Nephron (organoid): ENCODE measurements around the gene CSMD2.

Experiments used
- H3K27ac Mint-ChIP-seq, 3 experiments: 2 replicates each; pipeline ENCODE4 v1.8.0; 2020; ENCODE audit warnings: mixed read lengths in 3 of 3, mild to moderate bottlenecking in 2 of 3, moderate library complexity in 1 of 3
- H3K27me3 Mint-ChIP-seq: 2 replicates; pipeline ENCODE4 v1.8.0; 2021; ENCODE audit warnings: low read depth, mild to moderate bottlenecking, moderate library complexity, mixed read lengths
- H3K36me3 Mint-ChIP-seq: 2 replicates; pipeline ENCODE4 v1.8.0; 2020; ENCODE audit warnings: low read depth, mixed read lengths
- H3K4me1 Mint-ChIP-seq: 2 replicates; pipeline ENCODE4 v1.8.0; 2020; ENCODE audit warnings: mixed read lengths
- H3K4me3 Mint-ChIP-seq, 3 experiments: 2 replicates each; pipeline ENCODE4 v1.8.0; 2020; ENCODE audit warnings: mild to moderate bottlenecking in 3 of 3, mixed read lengths in 3 of 3, moderate library complexity in 2 of 3
- H3K9me3 Mint-ChIP-seq: 2 replicates; pipeline ENCODE4 v1.8.0; 2020; ENCODE audit warnings: mixed read lengths
- TF ChIP-seq, protein P1 (sequence below), 3 experiments: fragments of 200-600 bp; sonication (generic); IDR thresholded peaks; one replicate each; pipeline ENCODE4 v1.5.0; 2021; ENCODE audit warnings: antibody characterized with exemption in 3 of 3; ENCODE audit not compliant: unreplicated experiment in 3 of 3

Gene CSMD2

DNA sequence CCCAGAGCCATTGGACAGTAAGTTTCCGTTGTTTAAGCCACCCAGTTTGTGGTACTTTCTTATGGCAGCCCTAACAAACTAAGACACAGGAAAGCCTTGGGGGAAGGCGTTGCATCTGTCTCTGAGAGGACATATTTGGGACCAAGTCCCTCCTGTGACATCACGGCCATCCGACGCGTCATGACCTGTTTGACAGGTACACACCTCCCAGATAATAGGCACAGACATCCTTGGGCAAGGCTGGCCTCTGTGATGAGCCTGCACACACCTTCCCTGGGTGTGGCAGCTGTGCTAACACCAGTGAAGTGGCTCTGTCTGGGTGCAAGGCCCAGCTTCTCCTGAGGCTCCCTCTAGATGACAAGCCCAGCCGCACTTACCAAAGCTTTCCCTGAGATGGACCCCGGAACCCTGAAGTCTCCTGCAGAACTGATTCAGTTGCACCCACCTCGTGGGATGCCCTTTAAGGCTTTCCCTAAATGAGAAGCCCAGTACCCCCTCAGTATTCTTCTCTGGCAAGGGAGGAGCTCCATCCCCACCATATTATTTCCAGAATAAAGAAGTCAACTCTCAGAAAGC is 556.1 kb downstream of the CSMD2 start:
- no peaks in the 10 kb centered on the region for H3K4me1 Mint-ChIP-seq
- no peaks in the 10 kb centered on the region for H3K9me3 Mint-ChIP-seq
- H3K27me3 Mint-ChIP-seq, result peaks cover 13% of the 10 kb centered on the region
- TF ChIP-seq, protein P1, sequence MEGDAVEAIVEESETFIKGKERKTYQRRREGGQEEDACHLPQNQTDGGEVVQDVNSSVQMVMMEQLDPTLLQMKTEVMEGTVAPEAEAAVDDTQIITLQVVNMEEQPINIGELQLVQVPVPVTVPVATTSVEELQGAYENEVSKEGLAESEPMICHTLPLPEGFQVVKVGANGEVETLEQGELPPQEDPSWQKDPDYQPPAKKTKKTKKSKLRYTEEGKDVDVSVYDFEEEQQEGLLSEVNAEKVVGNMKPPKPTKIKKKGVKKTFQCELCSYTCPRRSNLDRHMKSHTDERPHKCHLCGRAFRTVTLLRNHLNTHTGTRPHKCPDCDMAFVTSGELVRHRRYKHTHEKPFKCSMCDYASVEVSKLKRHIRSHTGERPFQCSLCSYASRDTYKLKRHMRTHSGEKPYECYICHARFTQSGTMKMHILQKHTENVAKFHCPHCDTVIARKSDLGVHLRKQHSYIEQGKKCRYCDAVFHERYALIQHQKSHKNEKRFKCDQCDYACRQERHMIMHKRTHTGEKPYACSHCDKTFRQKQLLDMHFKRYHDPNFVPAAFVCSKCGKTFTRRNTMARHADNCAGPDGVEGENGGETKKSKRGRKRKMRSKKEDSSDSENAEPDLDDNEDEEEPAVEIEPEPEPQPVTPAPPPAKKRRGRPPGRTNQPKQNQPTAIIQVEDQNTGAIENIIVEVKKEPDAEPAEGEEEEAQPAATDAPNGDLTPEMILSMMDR (IDR thresholded peaks at IDR 0.05; ENCODE audit: unreplicated experiment in 3 of 3), result no peak
- H3K27ac Mint-ChIP-seq, result no peak overlapping the region
- H3K4me3 Mint-ChIP-seq, result no peak overlapping the region
- no peaks in the 10 kb centered on the region for H3K36me3 Mint-ChIP-seq

DNA sequence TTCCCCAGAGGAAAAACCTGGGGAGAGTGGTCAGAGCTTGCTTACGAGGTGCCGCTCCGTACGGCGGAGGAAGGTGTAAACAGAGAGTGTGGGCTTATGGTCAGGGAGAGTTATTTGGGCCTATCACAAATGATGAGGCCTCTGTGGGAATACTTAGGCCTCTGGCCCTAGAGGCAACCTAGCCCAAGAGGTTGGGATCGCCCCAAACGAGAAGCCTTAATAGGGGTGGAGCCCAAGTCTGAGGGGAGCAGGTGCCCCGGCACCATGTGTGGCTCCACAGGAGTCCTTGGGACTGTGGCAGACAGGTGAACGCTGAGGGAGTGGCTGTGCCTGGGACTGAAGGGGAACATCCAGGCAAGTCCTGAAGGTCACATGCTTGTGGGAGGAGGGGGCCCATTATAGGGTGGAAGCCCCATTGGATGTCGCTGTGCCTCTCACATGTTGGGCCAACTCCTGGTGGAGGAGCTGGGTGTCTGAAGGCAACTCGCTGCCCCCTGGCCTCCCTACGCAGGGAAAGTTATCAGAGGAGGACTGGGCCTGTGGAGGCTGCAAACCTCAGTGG is 557.5 kb downstream of the CSMD2 start:
- no peak overlapping the region for H3K4me3 Mint-ChIP-seq
- H3K36me3 Mint-ChIP-seq, result no peaks in the 10 kb centered on the region
- H3K9me3 Mint-ChIP-seq, result no peaks in the 10 kb centered on the region
- H3K27me3 Mint-ChIP-seq, result peaks cover 3% of the 10 kb centered on the region
- no peak overlapping the region for H3K27ac Mint-ChIP-seq
- no peaks in the 10 kb centered on the region for H3K4me1 Mint-ChIP-seq
- TF ChIP-seq, protein P1 (IDR thresholded peaks at IDR 0.05; ENCODE audit: unreplicated experiment in 3 of 3), result no peak

GRCh38 chr1:33606272-33606671 is 558.8 kb downstream of the CSMD2 start:
- no peaks in the 10 kb centered on the region for H3K9me3 Mint-ChIP-seq
- H3K4me3 Mint-ChIP-seq, result no peak overlapping the region
- TF ChIP-seq, protein P1 (IDR thresholded peaks at IDR 0.05; ENCODE audit: unreplicated experiment in 3 of 3), result no peak
- no peaks in the 10 kb centered on the region for H3K4me1 Mint-ChIP-seq
- H3K36me3 Mint-ChIP-seq, result no peaks in the 10 kb centered on the region
- H3K27ac Mint-ChIP-seq, result no peak overlapping the region
- H3K27me3 Mint-ChIP-seq, result peaks cover 3% of the 10 kb centered on the region

- H3K4me3 Mint-ChIP-seq, result no peak overlapping the region
- no peaks in the 10 kb centered on the region for H3K9me3 Mint-ChIP-seq
- no peaks in the 10 kb centered on the region for H3K27me3 Mint-ChIP-seq
- peaks cover 6% of the 10 kb centered on the region for H3K4me1 Mint-ChIP-seq
- H3K36me3 Mint-ChIP-seq, result no peaks in the 10 kb centered on the region
- no peak overlapping the region for H3K27ac Mint-ChIP-seq
- TF ChIP-seq, protein P1 (IDR thresholded peaks at IDR 0.05; ENCODE audit: unreplicated experiment in 3 of 3), result no peak
Measured at GRCh38 chr1:33602271-33602670, 562.8 kb downstream of the CSMD2 start.

DNA sequence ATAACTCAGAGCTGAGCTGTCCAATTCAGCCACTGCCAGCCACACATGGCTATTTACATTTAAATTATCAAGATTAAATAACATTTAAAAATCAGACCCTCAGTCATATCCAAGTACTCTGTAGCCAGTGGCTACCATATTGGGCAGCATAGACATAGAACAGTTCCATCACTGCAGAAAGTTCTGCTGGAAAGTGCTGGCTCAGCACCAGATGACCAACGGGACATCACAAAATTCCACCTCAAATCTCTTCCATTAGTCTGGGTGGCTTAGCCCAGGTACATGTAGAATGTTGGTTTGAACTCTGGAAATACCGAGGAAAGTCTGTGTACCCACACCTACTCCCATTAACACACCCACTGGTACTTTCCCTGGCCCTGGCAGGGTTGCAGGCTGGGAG is 563.3 kb downstream of the CSMD2 start:
- Mint-ChIP-seq H3K36me3 (no peaks in the 10 kb centered on the region), H3K4me3 (no peak overlapping the region), H3K27me3 (no peaks in the 10 kb centered on the region), H3K9me3 (no peaks in the 10 kb centered on the region), H3K4me1 (peaks cover 6% of the 10 kb centered on the region), H3K27ac (no peak overlapping the region)
- TF ChIP-seq, protein P1 (IDR thresholded peaks at IDR 0.05; ENCODE audit: unreplicated experiment in 3 of 3), result no peak

GRCh38 chr1:33599516-33600115 is 565.4 kb downstream of the CSMD2 start:
- no peak overlapping the region for H3K27ac Mint-ChIP-seq
- H3K4me3 Mint-ChIP-seq, result no peak overlapping the region
- no peaks in the 10 kb centered on the region for H3K9me3 Mint-ChIP-seq
- H3K27me3 Mint-ChIP-seq, result no peaks in the 10 kb centered on the region
- no peaks in the 10 kb centered on the region for H3K36me3 Mint-ChIP-seq
- TF ChIP-seq, protein P1 (IDR thresholded peaks at IDR 0.05; ENCODE audit: unreplicated experiment in 3 of 3), result no peak
- peaks cover 6% of the 10 kb centered on the region for H3K4me1 Mint-ChIP-seq
